ENCODE data around the gene SIDT2. TPM values are rescaled to one million over a fixed set of nuclear protein-coding genes. Genes with fewer than 3 reads are reported as not detected.

The SIDT2 gene
- total and polyA plus RNA-seq, 8 donors, result 47.4 to 153 (median 82.5) TPM

- ATAC-seq (peak in 2 of 4 donors; percentile 26 to 63), DNase-seq (no peak), FAIRE-seq (no peak)
- no peak overlapping the region for H3K27ac ChIP-seq
- H3K4me1 ChIP-seq, result peaks cover 0 to 3% (median 0%) of the 10 kb centered on the region in 3 donors
- intact Hi-C loops (cut with DNase I), result no loop called here
- H3K27me3 ChIP-seq, result no peaks in the 10 kb centered on the region
- H3K36me3 ChIP-seq, result peaks cover 5 to 23% (median 14%) of the 10 kb centered on the region in 3 donors
- WGBS, 2 donors, result 67 to 79% methylated on average over 14 of the region's 14 CpGs
- TF ChIP-seq, protein P1, sequence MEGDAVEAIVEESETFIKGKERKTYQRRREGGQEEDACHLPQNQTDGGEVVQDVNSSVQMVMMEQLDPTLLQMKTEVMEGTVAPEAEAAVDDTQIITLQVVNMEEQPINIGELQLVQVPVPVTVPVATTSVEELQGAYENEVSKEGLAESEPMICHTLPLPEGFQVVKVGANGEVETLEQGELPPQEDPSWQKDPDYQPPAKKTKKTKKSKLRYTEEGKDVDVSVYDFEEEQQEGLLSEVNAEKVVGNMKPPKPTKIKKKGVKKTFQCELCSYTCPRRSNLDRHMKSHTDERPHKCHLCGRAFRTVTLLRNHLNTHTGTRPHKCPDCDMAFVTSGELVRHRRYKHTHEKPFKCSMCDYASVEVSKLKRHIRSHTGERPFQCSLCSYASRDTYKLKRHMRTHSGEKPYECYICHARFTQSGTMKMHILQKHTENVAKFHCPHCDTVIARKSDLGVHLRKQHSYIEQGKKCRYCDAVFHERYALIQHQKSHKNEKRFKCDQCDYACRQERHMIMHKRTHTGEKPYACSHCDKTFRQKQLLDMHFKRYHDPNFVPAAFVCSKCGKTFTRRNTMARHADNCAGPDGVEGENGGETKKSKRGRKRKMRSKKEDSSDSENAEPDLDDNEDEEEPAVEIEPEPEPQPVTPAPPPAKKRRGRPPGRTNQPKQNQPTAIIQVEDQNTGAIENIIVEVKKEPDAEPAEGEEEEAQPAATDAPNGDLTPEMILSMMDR (IDR thresholded peaks at IDR 0.05), result no peak
- no peaks in the 10 kb centered on the region for H3K9me3 ChIP-seq
- no peak overlapping the region for H3K4me3 ChIP-seq
Observed at GRCh38 chr11:117171404-117172061, 7.0 kb upstream of the SIDT2 start.

DNA sequence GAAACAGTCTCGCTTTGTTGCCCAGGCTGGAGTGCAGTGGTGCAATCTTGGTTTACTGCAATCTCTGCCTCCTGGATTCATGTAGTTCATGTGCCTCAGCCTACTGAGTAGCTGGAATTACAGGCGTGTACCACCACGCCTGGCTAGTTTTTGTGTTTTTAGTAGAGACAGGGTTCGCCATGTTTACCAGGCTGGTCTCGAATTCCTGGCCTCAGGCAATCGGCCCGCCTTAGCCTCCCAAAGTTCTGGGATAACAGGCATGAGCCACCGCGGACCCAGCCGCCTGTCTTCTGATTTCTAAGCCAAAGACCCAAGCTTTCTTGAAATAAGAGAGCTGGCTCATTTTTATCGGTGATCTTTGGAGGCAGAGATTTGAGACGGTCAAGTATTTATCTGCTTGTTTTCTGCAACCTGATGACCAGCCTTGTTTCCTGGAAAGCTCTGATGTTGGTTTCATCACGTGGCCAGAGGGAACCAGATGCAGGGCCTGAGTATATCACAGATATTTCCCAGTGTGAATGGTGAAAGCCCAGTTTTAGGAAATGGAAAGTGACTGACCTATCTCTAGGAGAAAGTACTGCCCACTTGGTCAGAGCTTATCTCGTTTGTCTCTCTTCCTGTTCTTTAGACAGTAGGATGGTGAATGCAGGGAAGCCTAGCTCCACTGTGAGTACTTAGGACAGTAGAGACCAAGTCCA is 5.7 kb upstream of the SIDT2 start:
- Histone ChIP-seq H3K36me3 (peaks cover 0 to 9% (median 8%) of the 10 kb centered on the region in 3 donors), H3K27me3 (no peaks in the 10 kb centered on the region), H3K27ac (peak overlapping the region in 2 of 4 donors; percentile 0 to 27), H3K9me3 (no peaks in the 10 kb centered on the region), H3K4me3 (no peak overlapping the region), H3K4me1 (peaks cover 0 to 6% (median 3%) of the 10 kb centered on the region in 3 donors)
- no peak for DNase-seq
- TF ChIP-seq, protein P1 (IDR thresholded peaks at IDR 0.05), result no peak
- 70 to 80% methylated on average over 14 of the region's 14 CpGs for WGBS, 2 donors
- no peak for FAIRE-seq
- ATAC-seq, result peak in 3 of 4 donors; percentile 28 to 54 (median 51)
- intact Hi-C loops (cut with DNase I), result no loop called here

GRCh38 chr11:117175104-117175503 is 3.4 kb upstream of the SIDT2 start:
- no peak overlapping the region for H3K4me3 ChIP-seq
- TF ChIP-seq, protein P1 (IDR thresholded peaks at IDR 0.05), result no peak
- ATAC-seq, result no peak
- H3K9me3 ChIP-seq, result no peaks in the 10 kb centered on the region
- 60 to 70% methylated on average over 7 of the region's 7 CpGs for WGBS, 2 donors
- no peaks in the 10 kb centered on the region for H3K27me3 ChIP-seq
- no peaks in the 10 kb centered on the region for H3K36me3 ChIP-seq
- intact Hi-C loops (cut with DNase I), result no loop called here
- H3K27ac ChIP-seq, result no peak overlapping the region
- H3K4me1 ChIP-seq, result peaks cover 0 to 11% (median 3%) of the 10 kb centered on the region in 3 donors
- DNase-seq, result no peak
- FAIRE-seq, result no peak

DNA sequence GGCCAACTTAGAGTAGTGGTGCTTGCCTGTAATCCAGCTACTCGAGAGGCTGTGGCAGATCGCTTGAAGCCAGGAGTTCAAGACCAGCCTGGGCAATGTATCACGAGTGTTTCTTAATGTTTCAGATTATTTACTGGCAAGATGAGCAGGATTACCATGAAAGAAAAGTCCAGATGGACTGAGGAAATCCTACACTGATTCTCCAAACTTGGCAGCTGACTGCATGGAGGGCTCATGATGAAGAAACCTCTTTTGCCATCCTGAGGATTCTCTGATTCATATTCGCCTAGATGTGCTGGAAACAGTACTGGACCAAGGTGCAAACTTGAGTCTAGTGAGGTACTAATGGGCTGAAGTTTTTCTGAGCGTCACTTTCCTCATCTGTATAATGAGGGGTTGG is 2.8 kb upstream of the SIDT2 start:
- Histone ChIP-seq H3K4me3 (no peak overlapping the region), H3K27ac (no peak overlapping the region), H3K36me3 (no peaks in the 10 kb centered on the region), H3K27me3 (no peaks in the 10 kb centered on the region), H3K4me1 (peaks cover 0 to 17% (median 3%) of the 10 kb centered on the region in 3 donors), H3K9me3 (no peaks in the 10 kb centered on the region)
- TF ChIP-seq, protein P1 (IDR thresholded peaks at IDR 0.05), result no peak
- FAIRE-seq, result no peak
- intact Hi-C loops (cut with DNase I), result no loop called here
- no peak for ATAC-seq
- WGBS, 2 donors, result 84 to 86% methylated on average over 5 of the region's 5 CpGs
- DNase-seq, result no peak

DNA sequence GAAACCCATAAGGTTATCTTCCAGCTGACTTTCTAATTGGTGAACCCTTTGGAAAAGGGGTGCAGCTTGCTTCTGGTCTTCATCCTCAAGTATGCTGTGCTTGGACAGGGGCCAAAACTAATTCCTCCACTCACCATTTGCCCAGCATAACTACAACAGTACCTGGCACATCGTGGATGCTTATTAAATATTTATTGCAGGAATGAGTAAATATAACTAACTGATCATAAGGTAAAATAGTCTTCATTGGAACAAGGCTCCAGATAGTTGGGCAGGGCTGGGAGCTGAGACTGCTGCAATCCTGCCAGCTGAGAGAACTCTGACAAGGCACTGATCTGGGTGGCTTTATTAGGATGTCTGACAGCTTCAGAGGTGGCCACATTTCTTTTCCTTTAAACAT is 2.4 kb upstream of the SIDT2 start:
- H3K4me3 ChIP-seq, result no peak overlapping the region
- DNase-seq (peak in 1 of 6 donors; percentile 9), ATAC-seq (no peak), FAIRE-seq (no peak)
- WGBS, 2 donors, result 19 to 24% methylated on average over 1 of the region's 1 CpG
- H3K4me1 ChIP-seq, result peaks cover 0 to 21% (median 3%) of the 10 kb centered on the region in 3 donors
- intact Hi-C loops (cut with DNase I), result no loop called here
- no peak overlapping the region for H3K27ac ChIP-seq
- no peaks in the 10 kb centered on the region for H3K27me3 ChIP-seq
- TF ChIP-seq, protein P1 (IDR thresholded peaks at IDR 0.05), result no peak
- H3K9me3 ChIP-seq, result no peaks in the 10 kb centered on the region
- no peaks in the 10 kb centered on the region for H3K36me3 ChIP-seq
